Measurements from ENCODE around the gene CDKL1. TPM values are rescaled to one million over a fixed set of nuclear protein-coding genes. Genes with fewer than 3 reads are reported as not detected.

CDKL1 gene
- polyA plus RNA-seq, 1 donor (not counting 4 experiments of a cell fraction or from before 2014, with no cell fraction given): 4.7 TPM

- peak overlapping the region; percentile 46 for H3K27ac ChIP-seq (ENCODE audit: control insufficient read depth, insufficient read depth, low read length)
- dilution Hi-C loops (cut with MboI; ENCODE audit: extremely low pct_ligation_motif_present, low sequenced_read_pairs): no loop called here
Measured at GRCh38 chr14:50344116-50344775, 52.4 kb downstream of the CDKL1 start.

GRCh38 chr14:50343434-50343833 is 53.2 kb downstream of the CDKL1 start:
- FAIRE-seq (no peak), DNase-seq (ENCODE audit: low read depth, low spot score) (no peak)
- Histone ChIP-seq H3K4me2 (ENCODE audit: control insufficient read depth, extremely low read depth, insufficient read depth, low read depth, low read length) (no peak overlapping the region), H3K27ac (ENCODE audit: control insufficient read depth, insufficient read depth, low read length) (peak overlapping the region; percentile 46), H3K9me3 (ENCODE audit: control insufficient read depth, low read depth, low read length) (no peaks in the 10 kb centered on the region), H4K20me1 (ENCODE audit: control insufficient read depth, extremely low read depth, insufficient read depth, low read length) (no peaks in the 10 kb centered on the region), H3K4me3 (ENCODE audit: control insufficient read depth in 2 of 3, extremely low read depth in 1 of 3, insufficient read depth in 2 of 3, low read depth in 1 of 3, low read length in 3 of 3) (no peak overlapping the region), H3K27me3 (ENCODE audit: control insufficient read depth, extremely low read depth, insufficient read depth, low read length) (no peaks in the 10 kb centered on the region), H3K79me2 (ENCODE audit: control insufficient read depth, insufficient read depth, low read length) (no peaks in the 10 kb centered on the region), H3K4me1 (ENCODE audit: control insufficient read depth, extremely low read depth, insufficient read depth, low read length) (peaks cover 36% of the 10 kb centered on the region), H3K9ac (ENCODE audit: control insufficient read depth, extremely low read depth, insufficient read depth, low read length) (peak overlapping the region; percentile 13), H3K9me1 (ENCODE audit: control insufficient read depth, extremely low read depth, insufficient read depth, low read length) (no peaks in the 10 kb centered on the region), H3K36me3 (ENCODE audit: control insufficient read depth in 2 of 2, extremely low read depth in 1 of 2, insufficient read depth in 2 of 2, low read length in 2 of 2) (no peaks in the 10 kb centered on the region), H2AFZ (ENCODE audit: control insufficient read depth, low read length) (no peak overlapping the region)
- no peak for TF ChIP-seq EZH2 (IDR thresholded peaks at IDR 0.05; ENCODE audit: low read length)
- TF ChIP-seq, protein P1, sequence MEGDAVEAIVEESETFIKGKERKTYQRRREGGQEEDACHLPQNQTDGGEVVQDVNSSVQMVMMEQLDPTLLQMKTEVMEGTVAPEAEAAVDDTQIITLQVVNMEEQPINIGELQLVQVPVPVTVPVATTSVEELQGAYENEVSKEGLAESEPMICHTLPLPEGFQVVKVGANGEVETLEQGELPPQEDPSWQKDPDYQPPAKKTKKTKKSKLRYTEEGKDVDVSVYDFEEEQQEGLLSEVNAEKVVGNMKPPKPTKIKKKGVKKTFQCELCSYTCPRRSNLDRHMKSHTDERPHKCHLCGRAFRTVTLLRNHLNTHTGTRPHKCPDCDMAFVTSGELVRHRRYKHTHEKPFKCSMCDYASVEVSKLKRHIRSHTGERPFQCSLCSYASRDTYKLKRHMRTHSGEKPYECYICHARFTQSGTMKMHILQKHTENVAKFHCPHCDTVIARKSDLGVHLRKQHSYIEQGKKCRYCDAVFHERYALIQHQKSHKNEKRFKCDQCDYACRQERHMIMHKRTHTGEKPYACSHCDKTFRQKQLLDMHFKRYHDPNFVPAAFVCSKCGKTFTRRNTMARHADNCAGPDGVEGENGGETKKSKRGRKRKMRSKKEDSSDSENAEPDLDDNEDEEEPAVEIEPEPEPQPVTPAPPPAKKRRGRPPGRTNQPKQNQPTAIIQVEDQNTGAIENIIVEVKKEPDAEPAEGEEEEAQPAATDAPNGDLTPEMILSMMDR (optimal IDR thresholded peaks at IDR 0.05 in 1 of 3, IDR thresholded peaks at IDR 0.05 in 1 of 3, conservative IDR thresholded peaks at IDR 0.05 in 1 of 3; ENCODE audit: extremely low read depth in 1 of 3, insufficient read depth in 2 of 3, low read length in 3 of 3): no peak
- dilution Hi-C loops (cut with MboI; ENCODE audit: extremely low pct_ligation_motif_present, low sequenced_read_pairs): no loop called here

More at GRCh38 chr14:50344116-50344775, 52.4 kb downstream of the CDKL1 start:
- FAIRE-seq: peak; percentile 13
- no peak overlapping the region for H3K4me2 ChIP-seq (ENCODE audit: control insufficient read depth, extremely low read depth, insufficient read depth, low read depth, low read length)
- no peaks in the 10 kb centered on the region for H3K27me3 ChIP-seq (ENCODE audit: control insufficient read depth, extremely low read depth, insufficient read depth, low read length)
- H3K9me3 ChIP-seq (ENCODE audit: control insufficient read depth, low read depth, low read length): no peaks in the 10 kb centered on the region
- DNase-seq (ENCODE audit: low read depth, low spot score): peak; percentile 57
- H4K20me1 ChIP-seq (ENCODE audit: control insufficient read depth, extremely low read depth, insufficient read depth, low read length): no peaks in the 10 kb centered on the region
- TF ChIP-seq, protein P1 (optimal IDR thresholded peaks at IDR 0.05 in 1 of 3, IDR thresholded peaks at IDR 0.05 in 1 of 3, conservative IDR thresholded peaks at IDR 0.05 in 1 of 3; ENCODE audit: extremely low read depth in 1 of 3, insufficient read depth in 2 of 3, low read length in 3 of 3): no peak
- no peak for TF ChIP-seq EZH2 (IDR thresholded peaks at IDR 0.05; ENCODE audit: low read length)
- H3K79me2 ChIP-seq (ENCODE audit: control insufficient read depth, insufficient read depth, low read length): no peaks in the 10 kb centered on the region
- H3K9me1 ChIP-seq (ENCODE audit: control insufficient read depth, extremely low read depth, insufficient read depth, low read length): no peaks in the 10 kb centered on the region
- H3K9ac ChIP-seq (ENCODE audit: control insufficient read depth, extremely low read depth, insufficient read depth, low read length): peak overlapping the region; percentile 13
- H2AFZ ChIP-seq (ENCODE audit: control insufficient read depth, low read length): no peak overlapping the region
- H3K36me3 ChIP-seq (ENCODE audit: control insufficient read depth in 2 of 2, extremely low read depth in 1 of 2, insufficient read depth in 2 of 2, low read length in 2 of 2): no peaks in the 10 kb centered on the region
- peaks cover 36% of the 10 kb centered on the region for H3K4me1 ChIP-seq (ENCODE audit: control insufficient read depth, extremely low read depth, insufficient read depth, low read length)
- no peak overlapping the region for H3K4me3 ChIP-seq (ENCODE audit: control insufficient read depth in 2 of 3, extremely low read depth in 1 of 3, insufficient read depth in 2 of 3, low read depth in 1 of 3, low read length in 3 of 3)

Measured in keratinocyte (primary cell).